IMR-90 (cell line): Measurements from ENCODE around the gene MRPS15. TPM values are rescaled to one million over a fixed set of nuclear protein-coding genes. Genes with fewer than 3 reads are reported as not detected.

Experiments
- ATAC-seq: fragments of 200-7000 bp; cut with Tn5 transposase; 2 replicates; pipeline ENCODE4 v1.9.1; 2020; ENCODE audit warnings: low read depth, mild to moderate bottlenecking, moderate library complexity
- BruUV-seq: library from RNA; stranded (reverse); fragments of 400-500 nt; replicated peaks from 2 replicates; lab custom pipeline; 2021; lab: Mats Ljungman, UMichigan
- CTCF ChIA-PET: fragments of 300-600 bp; formaldehyde crosslinking; extraction: SDS; loops from one replicate; lab custom pipeline; 2021; ENCODE audit warnings: antibody characterized with exemption; lab: Yijun Ruan, JAX
- POLR2A ChIA-PET: fragments of 300-600 bp; sonication (Branson Sonifier 250); formaldehyde crosslinking; loops from one replicate; lab custom pipeline; 2022; ENCODE audit warnings: antibody characterized with exemption; ENCODE audit not compliant: unreplicated experiment; lab: Charles Lee
- DNase-seq: peaks from one replicate; pipeline ENCODE4 v3.0.0; 2013
- H2AFZ ChIP-seq: replicated peaks from 2 replicates; pipeline ENCODE3; 2013; ENCODE audit warnings: low read length, mild to moderate bottlenecking; ENCODE audit not compliant: poor library complexity
- H2AK5ac ChIP-seq: 2 replicates; pipeline ENCODE4 v1.6.1; 2013; ENCODE audit warnings: low read depth, low read length, inconsistent platforms
- H2AK9ac ChIP-seq: replicated peaks from 2 replicates; pipeline ENCODE3; 2013; ENCODE audit warnings: mild to moderate bottlenecking, low read depth, low read length, moderate library complexity; ENCODE audit not compliant: poor library complexity
- H2BK120ac ChIP-seq: 2 replicates; pipeline ENCODE4 v1.6.1; 2013; ENCODE audit warnings: low read depth, low read length, inconsistent platforms
- H2BK15ac ChIP-seq: 3 replicates; pipeline ENCODE4 v1.6.1; 2013; ENCODE audit warnings: low read depth, low read length, inconsistent platforms
- H2BK20ac ChIP-seq: 2 replicates; pipeline ENCODE4 v1.6.1; 2013; ENCODE audit warnings: low read depth, mild to moderate bottlenecking, inconsistent platforms, low read length, moderate library complexity
- H2BK5ac ChIP-seq: 2 replicates; pipeline ENCODE4 v1.6.1; 2013; ENCODE audit warnings: mild to moderate bottlenecking, low read depth, low read length, inconsistent platforms; ENCODE audit not compliant: poor library complexity, severe bottlenecking
- H3K14ac ChIP-seq: replicated peaks from 2 replicates; pipeline ENCODE4 v1.6.1; 2013; ENCODE audit warnings: low read depth, low read length, inconsistent platforms
- H3K18ac ChIP-seq: 2 replicates; pipeline ENCODE4 v1.6.1; 2013; ENCODE audit warnings: low read depth, low read length, control low read depth
- H3K23ac ChIP-seq: 2 replicates; pipeline ENCODE4 v1.6.1; 2013; ENCODE audit warnings: low read depth, low read length, inconsistent platforms
- H3K27ac ChIP-seq: 2 replicates; pipeline ENCODE4 v1.5.1; 2013; ENCODE audit warnings: mild to moderate bottlenecking, control low read depth, low read length; ENCODE audit not compliant: insufficient read depth
- H3K27me3 ChIP-seq: 2 replicates; pipeline ENCODE4 v1.6.1; 2013; ENCODE audit warnings: low read length; ENCODE audit not compliant: control insufficient read depth, insufficient read depth
- H3K36me3 ChIP-seq: 2 replicates; pipeline ENCODE4 v1.6.1; 2013; ENCODE audit warnings: low read length, mixed read lengths; ENCODE audit not compliant: control insufficient read depth, insufficient read depth
- H3K4ac ChIP-seq: 2 replicates; pipeline ENCODE4 v1.6.1; 2013; ENCODE audit warnings: low read depth, low read length, inconsistent platforms
- H3K4me1 ChIP-seq: 2 replicates; pipeline ENCODE4 v1.6.1; 2013; ENCODE audit warnings: low read length, mixed read lengths; ENCODE audit not compliant: control insufficient read depth, insufficient read depth
- H3K4me2 ChIP-seq: 2 replicates; pipeline ENCODE4 v1.6.1; 2013; ENCODE audit warnings: low read depth, mild to moderate bottlenecking, control low read depth, low read length, moderate library complexity
- H3K4me3 ChIP-seq: 2 replicates; pipeline ENCODE4 v1.5.1; 2013; ENCODE audit warnings: low read depth, mild to moderate bottlenecking, control low read depth, low read length, moderate library complexity; ENCODE audit not compliant: insufficient read depth
- H3K56ac ChIP-seq: 2 replicates; pipeline ENCODE4 v1.6.1; 2013; ENCODE audit warnings: low read length, inconsistent platforms; ENCODE audit not compliant: insufficient read depth; ENCODE audit errors: extremely low read depth
- H3K79me1 ChIP-seq, 2 experiments: 2 replicates each; pipeline ENCODE4 v1.6.1; 2013; ENCODE audit warnings: low read length in 2 of 2, inconsistent platforms in 1 of 2, low read depth in 1 of 2
- H3K9ac ChIP-seq: 2 replicates; pipeline ENCODE4 v1.6.1; 2013; ENCODE audit warnings: low read depth, low read length, control low read depth
- H3K9me1 ChIP-seq: 2 replicates; pipeline ENCODE4 v1.6.1; 2013; ENCODE audit warnings: low read length, inconsistent platforms; ENCODE audit not compliant: insufficient read depth
- H3K9me3 ChIP-seq: 2 replicates; pipeline ENCODE4 v1.6.1; 2013; ENCODE audit warnings: low read length; ENCODE audit not compliant: control insufficient read depth, insufficient read depth
- H4K20me1 ChIP-seq: 2 replicates; pipeline ENCODE4 v1.6.1; 2013; ENCODE audit warnings: low read length, inconsistent platforms; ENCODE audit not compliant: insufficient read depth
- H4K5ac ChIP-seq: 2 replicates; pipeline ENCODE4 v1.6.1; 2013; ENCODE audit warnings: mild to moderate bottlenecking, low read depth, low read length, control low read depth
- H4K8ac ChIP-seq, 2 experiments: 2 replicates each; pipeline ENCODE4 v1.6.1; 2013; ENCODE audit warnings: low read depth in 2 of 2, low read length in 2 of 2, control low read depth in 1 of 2, inconsistent platforms in 1 of 2
- H4K91ac ChIP-seq: 2 replicates; pipeline ENCODE4 v1.6.1; 2013; ENCODE audit warnings: low read depth, low read length, inconsistent platforms; ENCODE audit not compliant: insufficient read depth
- BHLHE40 ChIP-seq: fragments of 150-350 bp; IDR thresholded peaks from 2 replicates; pipeline ENCODE4 v1.6.1; 2016; ENCODE audit warnings: mild to moderate bottlenecking, low read depth, low read length
- CEBPB ChIP-seq: IDR thresholded peaks from 2 replicates; pipeline ENCODE4 v1.6.1; 2012; ENCODE audit warnings: low read depth, low read length, improper control_type of control experiment
- CTCF ChIP-seq: conservative IDR thresholded peaks from 2 replicates; pipeline ENCODE4 v1.5.1; 2012; ENCODE audit warnings: mild to moderate bottlenecking, low read depth, low read length, improper control_type of control experiment
- ELK1 ChIP-seq: fragments of 150-350 bp; IDR thresholded peaks from 2 replicates; pipeline ENCODE4 v1.6.1; 2016; ENCODE audit warnings: low read depth, mild to moderate bottlenecking, low read length, moderate library complexity, borderline replicate concordance
- MAFK ChIP-seq: IDR thresholded peaks from 2 replicates; pipeline ENCODE4 v1.6.1; 2012; ENCODE audit warnings: low read depth, low read length, improper control_type of control experiment
- MAZ ChIP-seq: IDR thresholded peaks from 2 replicates; pipeline ENCODE4 v1.6.1; 2012; ENCODE audit warnings: low read depth, mild to moderate bottlenecking, low read length, improper control_type of control experiment, moderate library complexity, borderline replicate concordance
- MXI1 ChIP-seq: IDR thresholded peaks from 2 replicates; pipeline ENCODE4 v1.6.1; 2012; ENCODE audit warnings: low read depth, mild to moderate bottlenecking, low read length, moderate library complexity, borderline replicate concordance
- POLR2A ChIP-seq: IDR thresholded peaks from 2 replicates; pipeline ENCODE4 v1.6.1; 2012; ENCODE audit warnings: mild to moderate bottlenecking, low read depth, low read length
- RAD21 ChIP-seq: IDR thresholded peaks from 2 replicates; pipeline ENCODE4 v1.6.1; 2012; ENCODE audit warnings: low read length, improper control_type of control experiment
- RCOR1 ChIP-seq: IDR thresholded peaks from 2 replicates; pipeline ENCODE4 v1.6.1; 2012; ENCODE audit warnings: mild to moderate bottlenecking, low read length, improper control_type of control experiment; ENCODE audit not compliant: insufficient replicate concordance
- RFX5 ChIP-seq: IDR thresholded peaks from 2 replicates; pipeline ENCODE4 v1.8.0; 2012; ENCODE audit warnings: low read depth, mild to moderate bottlenecking, low read length, moderate library complexity
- WGBS, 2 experiments: methylation state at CpG; one replicate each; pipeline versions ENCODE4 v1.1.5 to v1.1.7; 2013; ENCODE audit warnings: missing lambda C conversion rate in 2 of 2; ENCODE audit not compliant: insufficient read length in 1 of 2; ENCODE audit errors: extremely low coverage in 2 of 2; 5-methylcytosine and 5-hydroxymethylcytosine counted together
- dilution Hi-C: fragments of 300-500 bp; cut with HindIII; formaldehyde crosslinking; loops from one replicate; pipeline ENCODE4 v1.14.3; 2018; ENCODE audit warnings: low sequenced_read_pairs; ENCODE audit not compliant: unreplicated experiment
- in situ Hi-C: fragments of 300-500 bp; cut with MboI; formaldehyde crosslinking; loops from 3 replicates; pipeline ENCODE4 v1.14.3; 2019; ENCODE audit warnings: low sequenced_read_pairs, inconsistent platforms, mixed read lengths
- intact Hi-C: fragments of 100-400 bp; cut with micrococcal nuclease; formaldehyde crosslinking; loops from 2 replicates; pipeline ENCODE4 v1.10.0; 2022
- polyA plus RNA-seq, 3 experiments: library from polyadenylated mRNA; depleted of rRNA; stranded (reverse); fragments of >200 nt; gene quantifications; 2 replicates each; pipeline ENCODE4 v1.2.3, GENCODE V29; 2012; ENCODE audit warnings: low replicate concordance in 1 of 3
- total RNA-seq: library from RNA; depleted of rRNA; stranded (reverse); fragments of >200 nt; gene quantifications from 2 replicates; pipeline ENCODE4 v1.2.3, GENCODE V29; 2012
- TF ChIP-seq, protein P1 (sequence below): fragments of 150-350 bp; IDR thresholded peaks from 2 replicates; pipeline ENCODE4 v1.6.1; 2017; ENCODE audit warnings: mild to moderate bottlenecking, antibody characterized with exemption, low read length, low read depth

The MRPS15 gene
- total and polyA plus RNA-seq, 2 of the 4 experiments (the other 2 are of a cell fraction): 46.1 to 77.9 TPM

- TF ChIP-seq ELK1 (no peak), MAZ (peak; percentile 25; the same call in 1 of the 2 replicates), MXI1 (peak; percentile 95), BHLHE40 (peak; percentile 98)
These were observed at the start of gene MRPS15 (continued) for GRCh38 chr1:36463803-36464604.

GRCh38 chr1:36512842-36513241 is 48.7 kb upstream of the MRPS15 start:
- Histone ChIP-seq H3K18ac (no peak overlapping the region), H2BK20ac (no peak overlapping the region), H2BK120ac (no peak overlapping the region), H4K8ac (no peak overlapping the region), H2BK15ac (no peak overlapping the region), H3K4me2 (no peak overlapping the region), H3K56ac (no peak overlapping the region), H2AK9ac (no peak overlapping the region), H3K4me1 (no peaks in the 10 kb centered on the region), H2AK5ac (no peak overlapping the region), H3K27me3 (peaks cover 2% of the 10 kb centered on the region; the same call in 1 of the 2 replicates), H3K4ac (no peak overlapping the region), H3K4me3 (no peak overlapping the region), H3K14ac (no peak overlapping the region), H3K9ac (no peak overlapping the region), H4K91ac (no peak overlapping the region), H3K9me1 (no peaks in the 10 kb centered on the region), H3K36me3 (no peaks in the 10 kb centered on the region), H4K5ac (no peak overlapping the region), H2AFZ (no peak overlapping the region), H3K23ac (no peak overlapping the region), H4K20me1 (no peaks in the 10 kb centered on the region), H2BK5ac (no peak overlapping the region), H3K27ac (no peak overlapping the region), H3K9me3 (no peaks in the 10 kb centered on the region), H3K79me1 (no peaks in the 10 kb centered on the region)
- POLR2A ChIA-PET: no interaction called here
- DNase-seq (no peak), ATAC-seq (no peak)
- whole genome bisulfite sequencing, 2 experiments: no CpG with 5 or more reads among the region's 1 CpG
- BruUV-seq: no TSS peak
- in situ Hi-C loops (no loop called here), intact Hi-C loops (no loop called here), dilution Hi-C loops (no loop called here)
- CTCF ChIA-PET: no interaction called here
- TF ChIP-seq, protein P1, sequence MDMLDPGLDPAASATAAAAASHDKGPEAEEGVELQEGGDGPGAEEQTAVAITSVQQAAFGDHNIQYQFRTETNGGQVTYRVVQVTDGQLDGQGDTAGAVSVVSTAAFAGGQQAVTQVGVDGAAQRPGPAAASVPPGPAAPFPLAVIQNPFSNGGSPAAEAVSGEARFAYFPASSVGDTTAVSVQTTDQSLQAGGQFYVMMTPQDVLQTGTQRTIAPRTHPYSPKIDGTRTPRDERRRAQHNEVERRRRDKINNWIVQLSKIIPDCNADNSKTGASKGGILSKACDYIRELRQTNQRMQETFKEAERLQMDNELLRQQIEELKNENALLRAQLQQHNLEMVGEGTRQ: no peak
- no peak for TF ChIP-seq MAFK
- no peak for TF ChIP-seq RCOR1
- TF ChIP-seq BHLHE40: no peak
- TF ChIP-seq MXI1: no peak
- no peak for TF ChIP-seq RFX5
- TF ChIP-seq RAD21: no peak
- TF ChIP-seq MAZ: no peak
- no peak for TF ChIP-seq CEBPB
- no peak for TF ChIP-seq POLR2A
- TF ChIP-seq CTCF: no peak
